H9 (cell line): ENCODE measurements around the gene LBH. TPM values are rescaled to one million over a fixed set of nuclear protein-coding genes. Genes with fewer than 3 reads are reported as not detected.

Experiments used
- DNase-seq: peaks from one replicate; pipeline ENCODE4 v3.0.0-alpha.2; 2017
- H2AFZ ChIP-seq: one replicate; pipeline ENCODE4 v1.6.1; 2013; ENCODE audit warnings: mild to moderate bottlenecking, low read length, control low read depth, moderate library complexity
- H2AK5ac ChIP-seq: 2 replicates; pipeline ENCODE4 v1.6.1; 2013; ENCODE audit warnings: low read length, control low read depth, mixed read lengths; ENCODE audit not compliant: insufficient read length
- H2BK120ac ChIP-seq: one replicate; pipeline ENCODE4 v1.6.1; 2013; ENCODE audit warnings: low read depth, mild to moderate bottlenecking, low read length, control low read depth, inconsistent platforms; ENCODE audit not compliant: poor library complexity, severe bottlenecking
- H2BK12ac ChIP-seq: 2 replicates; pipeline ENCODE4 v1.6.1; 2013; ENCODE audit warnings: low read length, control low read depth, mixed read lengths, low read depth; ENCODE audit not compliant: insufficient read length
- H2BK15ac ChIP-seq: 2 replicates; pipeline ENCODE4 v1.6.1; 2013; ENCODE audit warnings: low read depth, low read length, control low read depth
- H2BK20ac ChIP-seq: one replicate; pipeline ENCODE4 v1.6.1; 2013; ENCODE audit warnings: low read depth, mild to moderate bottlenecking, low read length, control low read depth, inconsistent platforms; ENCODE audit not compliant: poor library complexity, severe bottlenecking
- H2BK5ac ChIP-seq: 2 replicates; pipeline ENCODE4 v1.6.1; 2013; ENCODE audit warnings: low read length, control low read depth, mixed read lengths; ENCODE audit not compliant: insufficient read length
- H3K14ac ChIP-seq: 2 replicates; pipeline ENCODE4 v1.6.1; 2013; ENCODE audit warnings: low read length, control low read depth; ENCODE audit not compliant: insufficient read depth
- H3K18ac ChIP-seq: 2 replicates; pipeline ENCODE4 v1.6.1; 2013; ENCODE audit warnings: low read depth, mild to moderate bottlenecking, mixed read lengths, low read length, control low read depth; ENCODE audit not compliant: insufficient read length
- H3K23ac ChIP-seq: 2 replicates; pipeline ENCODE4 v1.6.1; 2013; ENCODE audit warnings: low read length, control low read depth, mixed read lengths, low read depth; ENCODE audit not compliant: insufficient read length
- H3K23me2 ChIP-seq: 2 replicates; pipeline ENCODE4 v1.6.1; 2013; ENCODE audit warnings: low read depth, mild to moderate bottlenecking, mixed read lengths, low read length, control low read depth; ENCODE audit not compliant: insufficient read length, poor library complexity, severe bottlenecking
- H3K27ac ChIP-seq: 2 replicates; pipeline ENCODE4 v1.5.1; 2013; ENCODE audit warnings: low read length, control low read depth, mixed read lengths, low read depth; ENCODE audit not compliant: insufficient read length
- H3K27me3 ChIP-seq: 2 replicates; pipeline ENCODE4 v1.6.1; 2013; ENCODE audit warnings: low read length, control low read depth, inconsistent platforms; ENCODE audit not compliant: insufficient read depth
- H3K4ac ChIP-seq: 2 replicates; pipeline ENCODE4 v1.6.1; 2013; ENCODE audit warnings: low read depth, mild to moderate bottlenecking, control low read depth, inconsistent platforms, low read length, moderate library complexity
- H3K4me1 ChIP-seq: 2 replicates; pipeline ENCODE4 v1.6.1; 2013; ENCODE audit warnings: low read length, control low read depth, inconsistent platforms; ENCODE audit not compliant: insufficient read depth
- H3K4me2 ChIP-seq: 2 replicates; pipeline ENCODE4 v1.6.1; 2013; ENCODE audit warnings: low read length, control low read depth, mixed read lengths; ENCODE audit not compliant: insufficient read length, insufficient read depth
- H3K56ac ChIP-seq: 2 replicates; pipeline ENCODE4 v1.6.1; 2013; ENCODE audit warnings: low read depth, mild to moderate bottlenecking, mixed read lengths, low read length, control low read depth; ENCODE audit not compliant: insufficient read length
- H3K79me1 ChIP-seq: 2 replicates; pipeline ENCODE4 v1.6.1; 2013; ENCODE audit warnings: low read depth, mild to moderate bottlenecking, moderate library complexity, low read length, control low read depth, inconsistent platforms; ENCODE audit not compliant: insufficient read depth, poor library complexity, severe bottlenecking
- H3K79me2 ChIP-seq: 2 replicates; pipeline ENCODE4 v1.6.1; 2013; ENCODE audit warnings: low read length, control low read depth, inconsistent platforms; ENCODE audit not compliant: insufficient read depth
- H3K9ac ChIP-seq: 2 replicates; pipeline ENCODE4 v1.6.1; 2013; ENCODE audit warnings: low read length, control low read depth, mixed read lengths; ENCODE audit not compliant: insufficient read length; ENCODE audit errors: extremely low read depth
- H3K9me3 ChIP-seq: one replicate; pipeline ENCODE4 v1.6.1; 2013; ENCODE audit warnings: low read depth, low read length, inconsistent platforms; ENCODE audit not compliant: control insufficient read depth
- H3T11ph ChIP-seq: one replicate; pipeline ENCODE4 v1.6.1; 2013; ENCODE audit warnings: mild to moderate bottlenecking, low read length, control low read depth, inconsistent platforms
- H4K20me1 ChIP-seq: one replicate; pipeline ENCODE4 v1.6.1; 2013; ENCODE audit not compliant: control insufficient read depth, insufficient read length, insufficient read depth
- H4K5ac ChIP-seq: 2 replicates; pipeline ENCODE4 v1.6.1; 2013; ENCODE audit warnings: low read depth, mild to moderate bottlenecking, mixed read lengths, low read length, control low read depth; ENCODE audit not compliant: insufficient read length
- H4K8ac ChIP-seq: replicated peaks from 2 replicates; pipeline ENCODE4 v1.6.1; 2013; ENCODE audit warnings: low read length, control low read depth, mixed read lengths, low read depth; ENCODE audit not compliant: insufficient read length
- H4K91ac ChIP-seq: 2 replicates; pipeline ENCODE4 v1.6.1; 2013; ENCODE audit warnings: low read depth, mild to moderate bottlenecking, moderate library complexity, mixed read lengths, low read length, control low read depth; ENCODE audit not compliant: insufficient read length
- H3K27ac Mint-ChIP-seq, 3 experiments: 2 replicates in 2 of 3; 3 replicates in 1 of 3; pipeline ENCODE4 v1.8.0; 2020 to 2021; ENCODE audit warnings: mixed read lengths in 3 of 3, mild to moderate bottlenecking in 1 of 3, moderate library complexity in 1 of 3
- H3K27me3 Mint-ChIP-seq: 2 replicates; pipeline ENCODE4 v1.8.0; 2021; ENCODE audit warnings: low read depth, mild to moderate bottlenecking, moderate library complexity, mixed read lengths
- H3K36me3 Mint-ChIP-seq, 3 experiments: 2 replicates in 2 of 3; 3 replicates in 1 of 3; pipeline ENCODE4 v1.8.0; 2020 to 2021; ENCODE audit warnings: low read depth in 3 of 3, mixed read lengths in 3 of 3; ENCODE audit not compliant: insufficient read depth in 1 of 3
- H3K4me1 Mint-ChIP-seq, 2 experiments: 2 replicates each; pipeline ENCODE4 v1.8.0; 2020; ENCODE audit warnings: mixed read lengths in 2 of 2
- H3K4me3 Mint-ChIP-seq, 2 experiments: 2 replicates in 1 of 2; 3 replicates in 1 of 2; pipeline ENCODE4 v1.8.0; 2020 to 2021; ENCODE audit warnings: mild to moderate bottlenecking in 2 of 2, mixed read lengths in 2 of 2, moderate library complexity in 1 of 2
- H3K9me3 Mint-ChIP-seq, 2 experiments: 2 replicates in 1 of 2; 3 replicates in 1 of 2; pipeline ENCODE4 v1.8.0; 2020; ENCODE audit warnings: mild to moderate bottlenecking in 2 of 2, mixed read lengths in 2 of 2, moderate library complexity in 1 of 2
- WGBS: extraction: QIAGEN DNeasy Blood & Tissue Kit; methylation state at CpG from one replicate; pipeline ENCODE4 v1.1.7; 2013; ENCODE audit warnings: missing lambda C conversion rate, low lambda C conversion rate, mixed read lengths; ENCODE audit not compliant: insufficient read length; ENCODE audit errors: extremely low coverage; 5-methylcytosine and 5-hydroxymethylcytosine counted together
- total RNA-seq: library from RNA; stranded (reverse); gene quantifications from 2 replicates; pipeline ENCODE4 v1.2.1, GENCODE V29; 2021
- TF ChIP-seq, protein P1 (sequence below): fragments of 200-600 bp; sonication (generic); conservative IDR thresholded peaks from 3 replicates; pipeline ENCODE4 v1.8.0; 2021; ENCODE audit warnings: antibody characterized with exemption, mild to moderate bottlenecking

LBH gene
- total RNA-seq, 1 experiment from 2014 or later: 53.0 TPM

DNA sequence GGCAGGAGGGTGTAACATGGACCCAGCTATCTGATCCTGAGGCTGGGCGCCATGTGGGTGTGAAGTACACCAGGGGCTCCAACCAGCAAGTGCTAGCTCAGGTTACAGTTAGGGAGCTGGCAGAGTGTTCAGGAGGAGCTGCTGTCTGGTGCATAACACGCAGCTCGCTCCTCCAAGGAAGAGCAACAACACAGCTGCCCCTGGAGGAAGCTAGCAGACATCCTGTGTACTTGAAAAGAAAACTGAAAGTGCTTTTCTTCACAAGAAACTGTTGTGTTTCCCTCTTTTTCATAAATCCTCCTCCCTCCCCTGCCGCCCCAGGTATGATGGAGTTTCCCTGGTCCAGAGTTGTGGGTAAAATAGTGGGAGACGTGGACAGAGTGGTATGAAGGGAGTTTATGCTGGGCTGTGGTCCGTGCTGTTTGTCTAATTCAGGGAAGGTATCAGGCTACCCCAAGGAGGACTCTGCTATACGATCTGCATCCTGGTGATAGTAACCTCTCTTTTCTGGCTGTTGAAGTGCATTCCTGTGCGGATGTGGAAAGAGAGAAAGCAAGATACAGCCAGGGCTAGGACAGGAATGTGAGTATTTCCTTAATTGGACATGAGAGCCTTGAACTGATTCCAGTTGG is 6.1 kb upstream of the LBH start:
- Histone ChIP-seq H2BK5ac (no peak overlapping the region), H3K79me2 (no peaks in the 10 kb centered on the region), H3K9ac (no peak overlapping the region), H4K91ac (no peak overlapping the region), H2BK15ac (no peak overlapping the region), H4K5ac (no peak overlapping the region), H3K4me2 (no peak overlapping the region), H3K18ac (no peak overlapping the region), H3K9me3 (no peaks in the 10 kb centered on the region), H3K56ac (no peak overlapping the region), H3K14ac (no peak overlapping the region), H2AK5ac (no peak overlapping the region), H2AFZ (no peak overlapping the region), H3K4me1 (no peaks in the 10 kb centered on the region), H3K23me2 (no peaks in the 10 kb centered on the region), H2BK20ac (no peak overlapping the region), H3K27me3 (peaks cover 1% of the 10 kb centered on the region; the same call in 1 of the 2 replicates), H3K23ac (no peak overlapping the region), H3K27ac (no peak overlapping the region), H2BK12ac (no peak overlapping the region), H2BK120ac (no peak overlapping the region), H3T11ph (no peak overlapping the region), H4K20me1 (no peaks in the 10 kb centered on the region), H3K4ac (no peak overlapping the region), H3K79me1 (no peaks in the 10 kb centered on the region), H4K8ac (no peak overlapping the region)
- DNase-seq: no peak
- H3K27me3 Mint-ChIP-seq: peaks cover 52% of the 10 kb centered on the region
- no peaks in the 10 kb centered on the region for H3K36me3 Mint-ChIP-seq
- WGBS: no CpG with 5 or more reads among the region's 8 CpGs
- H3K4me3 Mint-ChIP-seq: no peak overlapping the region
- peaks cover 14 to 16% of the 10 kb centered on the region in 2 experiments for H3K4me1 Mint-ChIP-seq
- no peaks in the 10 kb centered on the region for H3K9me3 Mint-ChIP-seq
- H3K27ac Mint-ChIP-seq: no peak overlapping the region
- TF ChIP-seq, protein P1, sequence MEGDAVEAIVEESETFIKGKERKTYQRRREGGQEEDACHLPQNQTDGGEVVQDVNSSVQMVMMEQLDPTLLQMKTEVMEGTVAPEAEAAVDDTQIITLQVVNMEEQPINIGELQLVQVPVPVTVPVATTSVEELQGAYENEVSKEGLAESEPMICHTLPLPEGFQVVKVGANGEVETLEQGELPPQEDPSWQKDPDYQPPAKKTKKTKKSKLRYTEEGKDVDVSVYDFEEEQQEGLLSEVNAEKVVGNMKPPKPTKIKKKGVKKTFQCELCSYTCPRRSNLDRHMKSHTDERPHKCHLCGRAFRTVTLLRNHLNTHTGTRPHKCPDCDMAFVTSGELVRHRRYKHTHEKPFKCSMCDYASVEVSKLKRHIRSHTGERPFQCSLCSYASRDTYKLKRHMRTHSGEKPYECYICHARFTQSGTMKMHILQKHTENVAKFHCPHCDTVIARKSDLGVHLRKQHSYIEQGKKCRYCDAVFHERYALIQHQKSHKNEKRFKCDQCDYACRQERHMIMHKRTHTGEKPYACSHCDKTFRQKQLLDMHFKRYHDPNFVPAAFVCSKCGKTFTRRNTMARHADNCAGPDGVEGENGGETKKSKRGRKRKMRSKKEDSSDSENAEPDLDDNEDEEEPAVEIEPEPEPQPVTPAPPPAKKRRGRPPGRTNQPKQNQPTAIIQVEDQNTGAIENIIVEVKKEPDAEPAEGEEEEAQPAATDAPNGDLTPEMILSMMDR: no peak
